Measurements from ENCODE around the gene CRACDL. TPM values are rescaled to one million over a fixed set of nuclear protein-coding genes. Genes with fewer than 3 reads are reported as not detected.
A peak's percentile ranks its signal among the peaks of the same experiment; 100 is the strongest.

Gene CRACDL
- total and polyA plus RNA-seq, 3 experiments from 2014 or later = 0.22 to 1.2 (median 0.27) TPM

GRCh38 chr2:98750593-98751282 is 185.3 kb downstream of the CRACDL start:
- Mint-ChIP-seq H3K27ac (peak overlapping the region in 2 of 8 donors; percentile 12 to 38), H3K36me3 (no peaks in the 10 kb centered on the region), H3K9me3 (no peaks in the 10 kb centered on the region), H3K4me1 (peaks cover 19 to 67% (median 35%) of the 10 kb centered on the region in 3 donors), H3K27me3 (no peaks in the 10 kb centered on the region), H3K4me3 (no peak overlapping the region)
- POLR2A ChIA-PET = interaction anchor here (1.4 kb wide), 1 partner anchor 21 kb away, joined by 3 read pairs; no protein-coding TSS in a partner anchor
- Histone ChIP-seq H3K4me1 (ENCODE audit: insufficient read depth, low read length) (peaks cover 7% of the 10 kb centered on the region), H3K4me3 (ENCODE audit: low read length) (no peak overlapping the region), H3K9me3 (ENCODE audit: low read length) (no peaks in the 10 kb centered on the region), H3K27ac (ENCODE audit: low read depth, low read length) (no peak overlapping the region), H3K27me3 (ENCODE audit: insufficient read depth, low read length, poor library complexity, severe bottlenecking) (no peaks in the 10 kb centered on the region), H3K36me3 (ENCODE audit: insufficient read depth, low read length) (no peaks in the 10 kb centered on the region)
- CTCF ChIA-PET = interaction anchor here (1.0 to 1.1 kb wide), 2 partner anchors 72 to 101 kb away, joined by 3 read pairs; no protein-coding TSS in a partner anchor
- DNase-seq = no peak

GRCh38 chr2:98749066-98749450 is 187.0 kb downstream of the CRACDL start:
- DNase-seq = no peak
- CTCF ChIA-PET = interaction anchor here (1.9 to 2.4 kb wide), 2 partner anchors 8 to 11 kb away, joined by 5 to 12 read pairs; no protein-coding TSS in a partner anchor
- Histone ChIP-seq H3K9me3 (ENCODE audit: low read length) (no peaks in the 10 kb centered on the region), H3K27ac (ENCODE audit: low read depth, low read length) (no peak overlapping the region), H3K4me3 (ENCODE audit: low read length) (no peak overlapping the region), H3K36me3 (ENCODE audit: insufficient read depth, low read length) (no peaks in the 10 kb centered on the region), H3K27me3 (ENCODE audit: insufficient read depth, low read length, poor library complexity, severe bottlenecking) (no peaks in the 10 kb centered on the region), H3K4me1 (ENCODE audit: insufficient read depth, low read length) (peaks cover 23% of the 10 kb centered on the region)
- Mint-ChIP-seq H3K4me3 (peak overlapping the region in 1 of 7 donors; percentile 53), H3K27me3 (no peaks in the 10 kb centered on the region), H3K9me3 (no peaks in the 10 kb centered on the region), H3K36me3 (no peaks in the 10 kb centered on the region), H3K27ac (peak overlapping the region in 4 of 8 donors; percentile 25 to 67 (median 56)), H3K4me1 (peaks cover 24 to 73% (median 41%) of the 10 kb centered on the region in 3 donors)
- POLR2A ChIA-PET = interaction anchor here (0.6 kb wide), 2 partner anchors 208 to 301 kb away, joined by 4 to 5 read pairs; no protein-coding TSS in a partner anchor

DNA sequence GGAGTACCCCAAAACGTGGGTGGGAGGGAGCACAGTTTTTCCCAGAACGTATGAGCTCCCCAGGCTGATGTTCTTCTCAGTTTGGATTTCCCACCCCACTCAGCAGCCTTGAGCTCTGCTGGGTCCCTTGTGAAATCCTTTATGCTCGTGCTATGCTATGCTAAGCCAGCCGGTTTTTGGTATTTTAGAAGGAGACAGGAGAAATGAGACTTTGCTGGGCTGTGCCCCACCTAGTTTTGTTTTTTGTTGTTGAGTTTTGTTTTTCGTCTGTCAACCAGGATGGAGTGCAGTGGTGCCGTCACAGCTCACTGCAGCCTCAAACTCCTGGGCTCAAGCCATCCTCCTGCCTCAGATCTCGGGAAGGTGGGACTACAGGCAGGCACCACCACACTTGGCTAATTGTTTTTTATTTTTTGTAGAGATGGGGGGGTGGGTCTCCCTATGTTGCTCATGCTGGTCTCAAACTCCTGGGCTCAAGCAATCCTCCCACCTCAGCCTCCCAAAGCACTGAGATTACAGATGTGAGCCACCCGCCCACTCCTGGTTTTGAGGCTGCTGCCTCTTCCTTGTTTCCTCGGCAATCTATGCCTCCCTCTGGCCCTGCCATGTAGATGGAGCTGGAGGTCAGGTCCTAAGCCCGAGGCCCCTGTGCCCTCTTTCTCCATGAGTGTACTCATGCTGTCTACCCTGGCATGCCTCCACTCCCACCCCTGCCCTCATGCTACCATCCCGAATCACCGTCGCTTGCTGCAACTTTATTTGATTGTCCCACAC is 187.5 kb downstream of the CRACDL start:
- Histone ChIP-seq H3K27ac (ENCODE audit: low read depth, low read length) (no peak overlapping the region), H3K4me3 (ENCODE audit: low read length) (no peak overlapping the region), H3K4me1 (ENCODE audit: insufficient read depth, low read length) (peaks cover 29% of the 10 kb centered on the region), H3K27me3 (ENCODE audit: insufficient read depth, low read length, poor library complexity, severe bottlenecking) (no peaks in the 10 kb centered on the region), H3K9me3 (ENCODE audit: low read length) (no peaks in the 10 kb centered on the region), H3K36me3 (ENCODE audit: insufficient read depth, low read length) (no peaks in the 10 kb centered on the region)
- DNase-seq = no peak
- peak overlapping the region in 5 of 8 donors; percentile 18 to 61 (median 29) for H3K27ac Mint-ChIP-seq
- ChIA-PET POLR2A (interaction anchor here (0.6 to 0.9 kb wide), 2 partner anchors 17 to 300 kb away, joined by 5 to 8 read pairs; partner anchors contain the start of gene MGAT4A), CTCF (interaction anchor here (1.1 to 2.4 kb wide), 5 partner anchors 9 to 23 kb away, joined by 4 to 12 read pairs (median 5); no protein-coding TSS in a partner anchor)
- H3K27me3 Mint-ChIP-seq = no peaks in the 10 kb centered on the region
- no peaks in the 10 kb centered on the region for H3K9me3 Mint-ChIP-seq
- no peaks in the 10 kb centered on the region for H3K36me3 Mint-ChIP-seq
- H3K4me1 Mint-ChIP-seq = peaks cover 28 to 73% (median 40%) of the 10 kb centered on the region in 3 donors
- H3K4me3 Mint-ChIP-seq = peak overlapping the region in 2 of 7 donors; percentile 53 to 66

DNA sequence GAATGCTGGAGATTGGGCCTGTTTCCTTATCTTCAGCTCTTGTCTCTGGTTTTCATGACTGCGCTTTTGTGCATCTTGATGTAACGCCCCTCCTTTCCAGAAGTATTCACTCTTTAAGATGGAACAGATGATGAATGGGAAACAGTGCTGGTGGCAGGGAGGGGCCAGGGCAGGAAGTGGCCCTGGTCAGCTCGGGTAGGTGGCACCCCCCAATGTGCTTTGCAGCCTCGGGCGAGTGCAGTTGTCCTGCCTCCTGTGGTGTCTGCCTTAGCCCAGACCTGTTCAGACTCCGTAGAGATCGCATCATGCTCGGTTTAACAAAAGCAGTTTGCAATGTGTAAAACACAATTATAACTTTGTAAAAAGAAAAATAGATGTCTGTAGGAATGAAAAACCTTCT is 188.1 kb downstream of the CRACDL start:
- H3K9me3 Mint-ChIP-seq = no peaks in the 10 kb centered on the region
- ChIA-PET CTCF (interaction anchor here (1.1 to 2.4 kb wide), 5 partner anchors 10 to 23 kb away, joined by 4 to 12 read pairs (median 5); no protein-coding TSS in a partner anchor), POLR2A (interaction anchor here (0.9 kb wide), 1 partner anchor 16 kb away, joined by 8 read pairs; the partner anchor contains the start of gene MGAT4A)
- DNase-seq = no peak
- peak overlapping the region in 3 of 7 donors; percentile 3 to 53 (median 17) for H3K4me3 Mint-ChIP-seq
- H3K27me3 Mint-ChIP-seq = no peaks in the 10 kb centered on the region
- H3K4me3 ChIP-seq (ENCODE audit: low read length) = no peak overlapping the region
- H3K36me3 ChIP-seq (ENCODE audit: insufficient read depth, low read length) = no peaks in the 10 kb centered on the region
- H3K9me3 ChIP-seq (ENCODE audit: low read length) = no peaks in the 10 kb centered on the region
- H3K36me3 Mint-ChIP-seq = no peaks in the 10 kb centered on the region
- H3K27me3 ChIP-seq (ENCODE audit: insufficient read depth, low read length, poor library complexity, severe bottlenecking) = no peaks in the 10 kb centered on the region
- peaks cover 30% of the 10 kb centered on the region for H3K4me1 ChIP-seq (ENCODE audit: insufficient read depth, low read length)
- peak overlapping the region in 4 of 8 donors; percentile 2 to 59 (median 20) for H3K27ac Mint-ChIP-seq
- peaks cover 30 to 72% (median 42%) of the 10 kb centered on the region in 3 donors for H3K4me1 Mint-ChIP-seq
- no peak overlapping the region for H3K27ac ChIP-seq (ENCODE audit: low read depth, low read length)

- Mint-ChIP-seq H3K27ac (peak overlapping the region in 1 of 8 donors; percentile 33), H3K27me3 (no peaks in the 10 kb centered on the region), H3K9me3 (no peaks in the 10 kb centered on the region), H3K4me3 (no peak overlapping the region), H3K36me3 (no peaks in the 10 kb centered on the region), H3K4me1 (peaks cover 38 to 75% (median 46%) of the 10 kb centered on the region in 3 donors)
- Histone ChIP-seq H3K27me3 (ENCODE audit: insufficient read depth, low read length, poor library complexity, severe bottlenecking) (no peaks in the 10 kb centered on the region), H3K27ac (ENCODE audit: low read depth, low read length) (no peak overlapping the region), H3K9me3 (ENCODE audit: low read length) (no peaks in the 10 kb centered on the region), H3K4me3 (ENCODE audit: low read length) (no peak overlapping the region), H3K4me1 (ENCODE audit: insufficient read depth, low read length) (peaks cover 30% of the 10 kb centered on the region), H3K36me3 (ENCODE audit: insufficient read depth, low read length) (no peaks in the 10 kb centered on the region)
- DNase-seq = no peak
- ChIA-PET POLR2A (no interaction called here), CTCF (no interaction called here)
These were observed 189.6 kb downstream of the CRACDL start for GRCh38 chr2:98746426-98746825.

GRCh38 chr2:98744595-98744994 is 191.4 kb downstream of the CRACDL start:
- peaks cover 42 to 76% (median 46%) of the 10 kb centered on the region in 3 donors for H3K4me1 Mint-ChIP-seq
- no peaks in the 10 kb centered on the region for H3K9me3 ChIP-seq (ENCODE audit: low read length)
- H3K4me1 ChIP-seq (ENCODE audit: insufficient read depth, low read length) = peaks cover 30% of the 10 kb centered on the region
- no peak overlapping the region for H3K27ac ChIP-seq (ENCODE audit: low read depth, low read length)
- no peaks in the 10 kb centered on the region for H3K27me3 ChIP-seq (ENCODE audit: insufficient read depth, low read length, poor library complexity, severe bottlenecking)
- H3K4me3 ChIP-seq (ENCODE audit: low read length) = no peak overlapping the region
- H3K27me3 Mint-ChIP-seq = no peaks in the 10 kb centered on the region
- peak overlapping the region in 1 of 7 donors; percentile 13 for H3K4me3 Mint-ChIP-seq
- H3K9me3 Mint-ChIP-seq = no peaks in the 10 kb centered on the region
- CTCF ChIA-PET = interaction anchor here (0.8 to 1.5 kb wide), 2 partner anchors 13 to 79 kb away, joined by 4 read pairs; no protein-coding TSS in a partner anchor
- POLR2A ChIA-PET = interaction anchor here (0.6 to 1.7 kb wide), 2 partner anchors 26 to 30 kb away, joined by 3 to 11 read pairs; no protein-coding TSS in a partner anchor
- DNase-seq = no peak
- H3K27ac Mint-ChIP-seq = peak overlapping the region in 3 of 8 donors; percentile 43 to 71 (median 64)
- H3K36me3 ChIP-seq (ENCODE audit: insufficient read depth, low read length) = no peaks in the 10 kb centered on the region
- H3K36me3 Mint-ChIP-seq = no peaks in the 10 kb centered on the region
